ENCODE measurements around the gene TMEM88.

DNA sequence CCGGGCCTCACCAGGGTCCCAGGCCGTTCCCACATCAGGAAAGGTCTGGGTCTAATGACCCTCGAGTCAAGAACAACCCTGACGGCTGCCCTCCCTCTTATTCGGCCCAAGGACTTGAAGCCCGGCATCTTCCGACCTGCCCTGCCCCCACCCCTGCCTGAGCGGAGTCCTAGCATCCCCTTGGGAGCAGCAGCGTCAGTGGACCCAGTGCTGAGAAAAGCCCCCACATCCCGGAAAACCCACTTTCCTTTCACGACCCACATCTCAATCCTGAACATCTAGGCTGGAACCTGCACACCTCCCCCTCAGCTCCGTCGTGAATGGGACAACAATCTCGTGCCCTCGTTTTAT lies 769 bp downstream of the TMEM88 start:
- TF ChIP-seq GATA2 (IDR thresholded peaks at IDR 0.05; ENCODE audit: low read depth, low read length) (no peak), GATA3 (IDR thresholded peaks at IDR 0.05; ENCODE audit: low read depth, low read length) (no peak)

Measured in SH-SY5Y (cell line).